Breast epithelium (tissue), 3 donors: ENCODE results near the gene SERPINB8.

ENCODE experiments used
- POLR2A ChIP-seq: fragments of 450-650 bp; IDR thresholded peaks from one replicate; pipeline ENCODE4 v1.6.1; 2016; ENCODE audit warnings: antibody characterized with exemption, mild to moderate bottlenecking, moderate library complexity
- TF ChIP-seq, protein P1 (sequence below), 3 donors: fragments of 450-650 bp; IDR thresholded peaks; one replicate each; pipeline ENCODE4 v1.5.1; 2016 to 2017; ENCODE audit warnings: antibody characterized with exemption in 3 of 3, mild to moderate bottlenecking in 3 of 3, moderate library complexity in 3 of 3

GRCh38 chr18:63949068-63949737 is 20.7 kb upstream of the SERPINB8 start, which contains the start of gene HMSD:
- TF ChIP-seq POLR2A = no peak
- TF ChIP-seq, protein P1, sequence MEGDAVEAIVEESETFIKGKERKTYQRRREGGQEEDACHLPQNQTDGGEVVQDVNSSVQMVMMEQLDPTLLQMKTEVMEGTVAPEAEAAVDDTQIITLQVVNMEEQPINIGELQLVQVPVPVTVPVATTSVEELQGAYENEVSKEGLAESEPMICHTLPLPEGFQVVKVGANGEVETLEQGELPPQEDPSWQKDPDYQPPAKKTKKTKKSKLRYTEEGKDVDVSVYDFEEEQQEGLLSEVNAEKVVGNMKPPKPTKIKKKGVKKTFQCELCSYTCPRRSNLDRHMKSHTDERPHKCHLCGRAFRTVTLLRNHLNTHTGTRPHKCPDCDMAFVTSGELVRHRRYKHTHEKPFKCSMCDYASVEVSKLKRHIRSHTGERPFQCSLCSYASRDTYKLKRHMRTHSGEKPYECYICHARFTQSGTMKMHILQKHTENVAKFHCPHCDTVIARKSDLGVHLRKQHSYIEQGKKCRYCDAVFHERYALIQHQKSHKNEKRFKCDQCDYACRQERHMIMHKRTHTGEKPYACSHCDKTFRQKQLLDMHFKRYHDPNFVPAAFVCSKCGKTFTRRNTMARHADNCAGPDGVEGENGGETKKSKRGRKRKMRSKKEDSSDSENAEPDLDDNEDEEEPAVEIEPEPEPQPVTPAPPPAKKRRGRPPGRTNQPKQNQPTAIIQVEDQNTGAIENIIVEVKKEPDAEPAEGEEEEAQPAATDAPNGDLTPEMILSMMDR (IDR thresholded peaks at IDR 0.05) = no peak
